IPS-NIHi7 (cell line): ENCODE measurements around the gene ANO7.
"Not testable (repeated sequence)": the region's sequence is repeated elsewhere in the genome, so short reads cannot be mapped to it uniquely, and the experiment has no call there.

Experiments used
- DNase-seq: peaks from one replicate; pipeline ENCODE4 v3.0.0; 2012; ENCODE audit warnings: mixed read lengths; ENCODE audit errors: extremely low spot score

Gene ANO7

DNA sequence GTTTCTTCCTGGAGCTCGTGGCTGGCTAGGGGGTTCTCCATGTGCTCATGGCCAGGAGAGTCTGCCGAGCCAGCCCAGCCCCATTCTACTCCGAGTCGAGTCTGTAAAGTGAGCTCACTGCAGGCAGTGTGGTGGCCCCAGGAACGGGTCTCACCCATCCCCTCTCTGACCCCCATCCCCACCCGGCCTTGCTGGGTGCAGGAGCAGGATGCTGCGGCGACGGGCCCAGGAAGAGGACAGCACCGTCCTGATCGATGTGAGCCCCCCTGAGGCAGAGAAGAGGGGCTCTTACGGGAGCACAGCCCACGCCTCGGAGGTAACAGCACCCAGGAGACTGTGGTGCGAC, 1.4 kb downstream of the ANO7 start:
- DNase-seq: no peak

DNA sequence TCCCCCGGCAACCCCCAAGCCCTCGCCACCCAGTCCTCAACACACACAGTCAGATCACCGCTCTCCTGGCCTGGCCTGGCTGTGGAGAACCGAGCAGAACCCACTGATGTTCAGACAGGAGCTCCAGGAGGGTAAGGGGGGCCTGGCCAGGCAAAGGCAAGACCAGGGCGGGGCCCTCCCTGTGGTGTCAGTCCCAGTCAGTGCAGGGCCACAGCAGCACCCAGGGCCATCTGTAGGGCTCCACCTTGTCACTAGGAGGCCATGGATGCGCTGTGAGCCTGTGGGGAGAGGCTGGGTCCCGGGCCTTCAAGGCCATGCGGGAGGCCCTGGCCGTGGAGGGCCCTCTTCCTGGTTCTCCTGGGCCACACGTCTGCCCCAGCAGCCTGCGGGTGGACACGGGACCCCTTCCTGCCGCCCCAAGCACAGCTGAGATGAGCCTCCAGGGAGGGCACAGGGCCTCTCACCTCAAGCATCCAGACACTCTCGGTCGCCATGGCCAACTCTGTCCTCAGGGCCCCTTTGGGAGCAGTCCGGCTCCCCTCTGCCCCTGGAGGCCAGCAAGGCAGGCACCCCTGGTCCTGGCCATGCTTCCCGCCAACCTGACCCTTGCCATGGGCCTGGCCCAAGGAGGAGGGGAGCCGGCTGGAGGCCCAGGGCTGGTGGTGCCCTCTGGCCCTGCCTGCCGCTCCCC, 2.0 kb downstream of the ANO7 start:
- no peak for DNase-seq

DNA sequence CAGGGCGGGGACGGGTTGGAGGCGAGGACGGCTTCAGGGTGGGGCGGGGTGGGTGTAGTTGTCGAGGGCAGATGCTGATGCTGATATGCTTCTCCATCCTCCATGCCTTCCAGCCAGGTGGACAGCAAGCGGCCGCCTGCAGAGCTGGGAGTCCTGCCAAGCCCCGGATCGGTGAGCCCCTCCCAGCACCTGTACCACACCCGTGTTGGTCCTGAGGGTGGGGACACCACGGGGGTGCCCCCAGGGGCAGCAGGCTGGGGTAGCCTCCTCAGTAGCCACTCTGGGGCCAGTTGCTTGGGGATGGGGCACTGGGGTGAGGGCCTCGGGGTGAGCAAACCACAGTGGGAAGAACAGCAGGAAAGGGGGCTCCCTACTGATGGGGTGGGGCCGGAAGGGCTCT, 2.6 kb downstream of the ANO7 start:
- no peak for DNase-seq

DNA sequence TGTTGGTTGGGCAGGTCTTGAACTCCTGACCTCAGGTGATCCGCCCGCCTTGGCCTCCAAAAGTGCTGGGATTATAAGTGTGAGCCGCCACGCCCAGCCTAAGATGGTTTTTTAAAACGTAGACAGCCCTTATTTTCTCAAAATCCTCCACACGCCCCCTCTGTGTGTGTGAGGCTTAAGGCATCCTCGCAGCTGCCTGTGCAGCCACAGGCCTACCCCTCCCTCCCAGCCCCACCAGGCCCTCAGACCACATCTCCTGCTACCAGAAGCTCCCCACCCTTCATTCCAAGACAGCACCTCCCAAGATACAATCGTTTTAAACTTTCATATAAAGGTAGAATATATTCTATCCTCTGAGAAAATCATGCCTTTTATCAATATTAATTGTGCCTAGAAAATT, 4.8 kb downstream of the ANO7 start:
- no peak for DNase-seq

DNA sequence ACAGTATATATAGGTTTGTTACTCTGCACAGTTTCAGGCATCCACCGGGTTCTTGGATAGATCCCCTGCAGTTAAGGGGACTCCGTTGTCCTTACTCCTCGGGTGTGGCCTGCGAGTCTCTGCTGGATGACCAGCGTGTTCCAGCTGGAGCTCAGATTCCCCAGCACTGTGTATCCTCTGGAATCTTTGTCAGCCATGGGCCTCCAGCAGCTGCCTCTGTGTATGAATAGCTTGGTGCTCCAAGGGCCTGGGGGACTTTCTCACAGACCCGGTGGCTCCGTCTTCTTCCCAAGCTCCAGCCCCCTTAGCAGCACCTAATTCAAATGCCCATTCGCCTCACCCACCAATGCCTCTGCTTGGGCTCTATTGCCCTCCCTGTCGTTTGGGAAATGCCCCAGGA, 6.3 kb downstream of the ANO7 start:
- DNase-seq: no peak

DNA sequence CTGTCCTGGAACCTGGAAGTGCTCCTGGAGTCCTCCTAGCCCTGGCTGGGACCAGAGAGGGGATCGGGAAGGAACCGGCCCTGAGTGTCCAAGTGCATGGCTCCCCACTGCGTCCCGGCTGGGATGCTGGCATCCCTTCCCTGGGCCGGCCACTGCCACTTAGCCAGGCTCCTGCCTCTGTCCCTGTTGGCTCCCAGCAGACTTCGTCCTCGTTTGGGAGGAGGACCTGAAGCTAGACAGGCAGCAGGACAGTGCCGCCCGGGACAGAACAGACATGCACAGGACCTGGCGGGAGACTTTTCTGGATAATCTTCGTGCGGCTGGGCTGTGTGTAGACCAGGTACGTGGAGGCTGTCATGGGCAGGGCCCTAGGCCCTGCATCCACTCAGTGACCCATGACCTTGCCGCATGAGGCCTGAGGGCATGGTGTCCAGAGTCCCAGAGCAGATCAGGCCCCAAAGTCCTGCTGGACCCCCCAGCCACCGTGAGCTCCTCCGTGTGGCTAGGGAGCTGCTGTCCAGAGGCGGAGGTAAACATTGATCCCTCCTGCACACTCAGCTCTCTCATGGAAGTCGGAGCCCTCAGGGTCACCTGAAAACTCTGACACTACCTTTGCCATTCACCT, 7.1 kb downstream of the ANO7 start:
- no peak for DNase-seq

DNA sequence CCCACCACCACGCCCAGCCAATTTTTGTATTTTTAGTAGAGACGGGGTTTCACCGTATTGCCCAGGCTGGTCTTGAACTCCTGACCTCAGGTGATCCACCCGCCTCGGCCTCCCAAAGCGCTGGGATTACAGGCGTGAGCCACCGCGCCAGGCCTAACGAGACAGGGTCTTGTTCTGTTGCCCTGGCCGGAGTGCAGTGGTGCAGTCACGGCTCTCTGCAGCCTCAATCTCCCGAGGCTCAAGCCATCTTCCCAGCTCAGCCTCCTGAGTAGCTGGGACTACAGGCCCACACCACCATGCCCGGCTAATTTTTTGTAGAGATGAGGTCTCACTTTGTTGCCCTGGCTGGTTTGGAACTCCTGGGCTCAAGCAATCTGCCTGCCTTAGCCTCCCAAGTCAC, 8.8 kb downstream of the ANO7 start:
- DNase-seq: not testable (repeated sequence)

DNA sequence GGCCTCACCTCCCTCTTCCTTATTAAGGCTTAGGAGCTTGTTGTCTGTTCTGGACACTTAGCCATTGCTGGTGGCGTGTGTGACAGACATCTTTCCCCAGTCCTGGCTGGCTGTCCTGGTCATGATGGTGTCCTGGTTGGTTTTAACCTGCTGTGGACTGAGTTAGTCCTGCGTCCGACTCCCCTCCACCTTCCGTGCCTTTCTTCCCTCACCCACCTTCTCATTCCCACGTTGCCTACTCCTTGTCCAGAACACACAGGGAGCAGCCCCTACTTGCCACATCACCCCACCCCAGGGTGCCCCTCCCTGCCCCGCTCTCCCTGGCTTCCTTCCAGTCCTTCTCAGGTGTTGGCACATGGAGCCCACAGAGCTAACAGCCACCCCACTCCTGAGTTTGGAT, 9.5 kb downstream of the ANO7 start:
- no peak for DNase-seq

DNA sequence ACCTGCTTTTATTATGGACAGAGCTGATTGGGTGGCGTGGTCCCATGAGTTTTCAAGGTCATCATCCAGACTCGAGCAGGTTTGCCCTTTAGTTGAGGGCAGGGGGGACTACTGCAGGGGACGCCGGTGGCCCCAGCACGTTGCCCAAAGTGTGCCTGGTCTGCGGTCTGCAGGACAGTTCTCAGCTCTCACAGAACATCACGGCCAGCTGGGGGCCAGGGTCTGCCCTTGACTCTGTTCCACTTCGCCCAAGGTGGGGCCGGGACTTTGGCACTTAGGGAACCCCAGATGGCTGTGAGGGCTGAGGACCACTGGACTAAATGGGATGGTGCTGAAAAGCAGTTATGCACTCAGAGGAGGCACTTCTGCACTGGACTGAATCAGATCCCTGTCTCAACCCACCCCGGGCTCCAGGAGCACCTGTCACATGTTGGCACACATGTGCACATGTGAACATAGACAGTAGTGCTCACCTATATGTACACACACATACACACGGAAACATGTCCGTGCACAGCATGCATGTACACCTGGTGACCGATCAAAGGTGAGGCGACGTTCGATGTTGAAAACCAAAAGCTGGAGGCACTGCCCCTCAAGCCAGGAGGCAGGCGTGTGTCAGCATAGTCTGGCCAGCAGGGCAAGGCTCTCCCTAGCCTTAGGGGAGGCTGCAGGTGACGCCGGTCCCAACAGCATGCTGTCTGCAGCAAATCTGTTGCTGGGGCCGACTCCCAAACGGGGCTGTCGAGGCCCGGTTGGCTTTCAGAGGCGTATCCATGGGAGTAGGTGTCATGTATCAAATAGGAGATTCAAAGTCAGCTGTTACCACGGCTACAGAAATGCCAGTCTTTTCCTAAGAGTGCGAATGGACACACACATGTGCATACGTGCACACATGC, 10.2 kb downstream of the ANO7 start:
- DNase-seq: no peak

DNA sequence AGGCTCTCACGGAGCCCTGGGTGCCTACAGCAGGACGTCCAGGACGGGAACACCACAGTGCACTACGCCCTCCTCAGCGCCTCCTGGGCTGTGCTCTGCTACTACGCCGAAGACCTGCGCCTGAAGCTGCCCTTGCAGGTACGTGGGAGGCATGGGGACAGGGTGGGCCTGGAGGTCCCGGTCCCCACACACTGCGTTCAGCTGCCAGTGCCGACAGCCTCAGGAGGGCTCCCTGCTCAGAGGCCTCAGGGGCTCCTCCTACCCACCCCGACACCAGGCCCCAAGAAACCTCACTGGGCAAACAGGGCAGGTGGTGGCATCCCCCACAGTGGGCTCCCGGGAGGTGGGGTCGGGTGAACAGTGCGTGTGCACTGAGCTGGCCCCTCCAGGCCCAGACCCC, 10.8 kb downstream of the ANO7 start:
- no peak for DNase-seq

DNA sequence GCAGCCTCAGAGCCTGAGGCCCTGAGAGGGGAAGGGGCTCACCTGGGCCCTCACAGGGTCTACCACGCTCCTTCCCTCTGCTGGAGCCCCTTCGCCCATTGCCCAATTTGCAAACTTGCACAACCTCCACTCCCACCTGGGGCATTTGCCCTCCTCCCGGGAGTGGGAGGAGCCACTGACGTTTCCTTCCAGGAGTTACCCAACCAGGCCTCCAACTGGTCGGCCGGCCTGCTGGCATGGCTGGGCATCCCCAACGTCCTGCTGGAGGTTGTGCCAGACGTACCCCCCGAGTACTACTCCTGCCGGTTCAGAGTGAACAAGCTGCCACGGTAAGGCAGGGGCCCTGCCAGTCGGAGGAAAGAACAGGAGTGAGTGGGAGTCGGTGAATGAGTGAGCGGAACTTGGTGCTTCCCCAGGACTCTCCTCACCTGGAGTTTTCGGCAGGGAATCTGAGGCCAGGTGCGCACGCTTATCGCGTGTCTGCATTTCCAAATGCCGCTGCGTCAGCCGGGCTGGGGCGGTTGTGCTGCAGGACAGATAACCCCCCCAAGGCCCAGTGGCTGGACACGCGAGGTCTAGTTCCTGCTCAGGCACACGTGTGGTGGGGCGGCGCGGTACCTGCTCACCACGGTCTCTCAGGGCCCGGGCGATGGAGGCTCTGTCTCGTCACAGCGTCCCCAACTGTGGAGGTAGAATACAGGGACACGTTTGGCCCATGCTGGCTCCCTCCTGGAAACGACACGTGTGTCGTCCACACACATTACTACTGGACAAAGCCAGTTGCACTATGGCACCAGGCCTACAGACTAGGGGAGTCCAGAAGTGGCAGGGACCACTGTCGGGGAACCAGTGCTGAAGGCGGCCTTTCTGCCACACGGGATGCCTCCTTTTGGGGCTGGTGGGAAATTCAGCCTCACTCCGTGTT, 11.7 kb downstream of the ANO7 start:
- DNase-seq: no peak

DNA sequence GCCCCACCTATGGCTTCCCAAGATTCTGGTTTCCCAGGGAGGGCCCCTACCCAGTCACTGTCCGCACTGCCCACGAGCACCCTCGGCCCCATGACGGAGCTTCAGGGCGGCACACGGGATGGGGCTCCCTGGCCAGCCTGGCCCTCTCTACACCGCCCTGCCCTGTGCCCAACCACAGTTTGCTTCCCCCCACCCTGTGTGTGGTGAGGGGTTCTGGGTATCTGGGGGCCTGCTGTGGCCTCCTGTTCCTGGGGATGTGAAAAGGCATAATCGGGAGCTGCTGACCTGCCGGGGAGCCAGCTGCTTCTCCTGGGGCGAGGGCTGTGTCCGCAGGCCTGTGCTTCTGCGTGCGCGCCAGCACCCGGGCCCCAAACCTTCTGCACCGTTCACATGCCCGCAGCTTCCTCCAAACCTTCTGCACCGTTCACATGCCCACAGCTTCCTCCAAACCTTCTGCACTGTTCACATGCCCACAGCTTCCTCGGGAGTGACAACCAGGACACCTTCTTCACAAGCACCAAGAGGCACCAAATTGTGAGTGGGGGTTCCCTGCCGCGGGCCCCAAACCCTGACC, 12.4 kb downstream of the ANO7 start:
- no peak for DNase-seq

DNA sequence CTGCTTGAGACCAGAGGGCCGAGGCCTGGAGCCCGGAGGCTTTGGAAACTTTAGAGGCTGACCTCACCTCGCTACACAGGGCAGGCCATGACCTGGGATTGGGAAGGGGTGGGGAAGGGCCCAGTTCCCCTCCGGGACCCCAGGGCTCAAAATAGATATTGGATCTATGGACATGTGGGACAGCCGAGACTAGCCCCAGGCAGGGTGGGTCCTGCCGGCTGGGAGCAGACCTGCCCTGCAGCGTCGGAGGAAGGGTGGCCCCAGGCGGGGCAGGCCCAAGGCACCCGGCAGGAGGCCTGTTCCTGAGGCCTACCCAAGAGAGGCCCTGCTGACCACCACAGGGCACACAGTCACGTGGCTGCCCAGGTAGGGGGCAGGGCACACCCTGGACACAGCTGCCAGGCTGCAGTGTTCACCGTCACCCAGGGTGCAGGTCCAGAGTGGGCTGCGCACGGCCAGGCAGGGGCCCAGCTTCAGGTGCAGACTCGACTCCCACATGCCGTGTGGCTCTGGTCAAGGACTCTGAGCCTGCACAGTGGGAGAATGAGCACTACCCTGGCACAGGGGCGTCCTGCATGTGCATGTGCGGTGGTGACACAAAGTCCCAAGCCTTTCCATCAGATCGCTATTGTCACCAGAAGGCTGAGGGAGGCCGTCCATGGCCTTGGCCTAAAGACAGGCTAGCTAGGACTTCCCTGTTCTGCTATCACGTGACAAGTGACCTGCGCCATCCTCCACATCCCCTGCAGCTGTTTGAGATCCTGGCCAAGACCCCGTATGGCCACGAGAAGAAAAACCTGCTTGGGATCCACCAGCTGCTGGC, 13.2 kb downstream of the ANO7 start:
- DNase-seq: no peak

DNA sequence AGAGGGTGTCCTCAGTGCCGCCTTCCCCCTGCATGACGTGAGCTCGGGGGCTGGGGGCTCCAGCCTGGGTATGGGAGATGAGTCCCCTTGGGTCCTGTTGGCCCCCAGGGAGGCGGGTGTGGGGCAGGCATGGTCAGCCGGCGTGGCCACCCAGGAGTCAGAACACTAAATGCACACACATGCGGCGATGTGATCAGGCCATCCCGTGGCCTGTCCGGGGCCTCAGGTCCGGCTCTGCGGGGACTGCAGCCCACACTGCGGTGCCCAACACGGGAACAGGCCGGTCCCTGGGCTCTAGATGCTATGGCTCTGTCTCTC, 13.8 kb downstream of the ANO7 start:
- no peak for DNase-seq

DNA sequence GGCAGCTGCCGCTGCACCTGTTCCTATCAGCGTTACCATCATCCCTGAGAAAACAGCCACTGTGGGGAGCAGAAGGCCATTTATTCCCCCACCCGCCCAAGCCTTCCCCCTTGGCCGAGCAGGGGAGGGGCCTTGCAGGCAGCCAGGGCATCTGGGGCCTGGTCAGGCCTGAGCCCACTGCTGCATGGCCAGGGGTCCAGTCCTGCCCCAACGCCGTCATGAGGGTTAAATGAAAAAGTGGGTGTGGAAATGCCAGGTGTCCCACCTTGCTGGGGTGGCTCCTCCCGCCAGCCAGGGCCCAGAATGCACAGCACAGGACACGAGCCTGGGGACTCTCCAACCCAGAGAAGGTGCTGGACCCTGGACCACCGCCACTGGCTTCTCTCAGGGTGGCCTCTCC, 14.2 kb downstream of the ANO7 start:
- no peak for DNase-seq

DNA sequence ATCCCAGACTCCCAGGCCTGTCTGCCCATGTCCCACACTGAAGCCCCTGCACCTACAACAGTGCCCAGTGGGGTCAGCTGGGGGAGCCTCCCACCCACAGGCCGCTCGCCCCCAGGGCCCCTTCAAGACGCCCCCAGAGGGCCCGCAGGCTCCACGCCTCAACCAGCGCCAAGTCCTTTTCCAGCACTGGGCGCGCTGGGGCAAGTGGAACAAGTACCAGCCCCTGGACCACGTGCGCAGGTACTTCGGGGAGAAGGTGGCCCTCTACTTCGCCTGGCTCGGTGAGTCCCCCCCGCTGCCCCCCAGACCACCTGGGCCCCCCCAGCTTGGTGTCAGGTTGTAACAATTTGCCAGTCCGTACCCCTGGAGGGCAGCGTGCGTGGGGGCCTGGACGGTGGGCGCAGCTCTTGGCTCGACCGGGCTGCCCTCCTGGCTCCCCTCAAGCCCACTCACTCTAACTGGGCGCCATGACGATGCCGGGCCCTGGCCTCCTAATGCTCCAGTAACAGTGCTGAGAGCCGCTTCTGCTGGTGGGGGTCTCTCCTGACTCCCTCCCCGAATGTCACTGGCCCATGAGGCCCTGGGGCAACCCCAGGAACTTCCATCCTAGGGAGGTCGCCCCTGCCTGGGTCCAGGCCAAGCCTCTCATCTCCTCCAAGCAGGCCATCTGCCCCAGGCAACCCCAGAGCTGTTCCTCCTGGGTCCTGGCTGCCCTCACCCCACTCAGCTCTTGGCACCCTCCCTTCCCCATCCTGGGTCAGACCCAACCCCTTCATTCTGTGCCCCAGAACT, 14.9 kb downstream of the ANO7 start:
- no peak for DNase-seq

DNA sequence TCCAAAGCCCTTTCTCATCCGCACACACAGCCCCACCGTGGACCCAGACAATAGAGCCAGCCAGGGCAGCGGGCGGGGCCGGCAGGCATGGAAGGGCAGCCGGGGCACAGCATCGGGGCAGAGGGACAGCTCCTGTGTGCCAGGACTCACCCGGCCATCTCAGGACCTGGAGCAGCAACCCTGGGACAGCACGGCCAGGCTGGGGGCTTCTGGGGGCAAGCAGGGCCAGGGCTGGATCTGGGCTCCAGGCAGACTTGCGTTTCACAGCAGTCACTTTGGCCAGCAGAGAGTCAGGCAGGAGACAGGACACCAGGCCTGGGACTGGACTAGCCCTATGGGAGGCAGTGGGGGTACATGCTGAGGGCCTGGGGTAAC, 15.5 kb downstream of the ANO7 start:
- DNase-seq: no peak

DNA sequence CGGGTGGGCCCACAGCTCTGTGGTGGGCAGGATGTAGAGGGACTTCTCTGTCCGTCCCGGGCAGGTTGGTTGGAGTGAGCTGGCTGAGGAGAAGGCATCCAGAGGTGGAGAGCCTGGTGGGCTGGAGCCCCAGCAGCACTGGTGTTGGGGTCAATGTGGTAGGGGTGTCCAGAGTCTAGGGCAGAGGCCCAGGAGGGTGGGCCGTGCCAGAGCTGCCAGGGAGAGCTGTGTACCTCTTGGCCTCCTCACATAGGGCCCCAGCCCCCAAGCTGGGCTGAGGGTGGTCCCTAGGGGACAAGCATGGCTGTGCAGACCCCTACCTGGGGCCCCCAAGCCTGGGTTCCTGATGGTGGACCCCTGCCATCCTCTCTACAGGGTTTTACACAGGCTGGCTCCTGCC, 16.0 kb downstream of the ANO7 start:
- no peak for DNase-seq

DNA sequence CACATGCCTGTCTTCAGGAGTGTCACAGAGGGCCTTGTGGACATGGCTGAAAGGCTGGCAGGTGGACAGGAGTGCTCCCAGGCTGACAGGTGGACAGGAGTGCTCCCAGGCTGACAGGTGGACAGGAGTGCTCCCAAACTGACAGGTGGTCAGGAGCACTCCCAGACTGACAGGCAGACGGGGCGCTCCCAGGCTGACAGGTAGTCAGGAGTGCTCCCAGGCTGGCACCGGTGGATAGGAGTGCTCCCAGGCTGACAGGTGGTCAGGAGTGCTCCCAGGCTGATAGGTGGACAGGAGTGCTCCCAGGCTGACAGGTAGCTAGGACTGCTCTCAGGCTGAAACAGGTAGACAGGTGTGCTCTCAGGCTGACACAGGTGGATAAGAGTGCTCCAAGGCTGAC, 16.6 kb downstream of the ANO7 start:
- no peak for DNase-seq

DNA sequence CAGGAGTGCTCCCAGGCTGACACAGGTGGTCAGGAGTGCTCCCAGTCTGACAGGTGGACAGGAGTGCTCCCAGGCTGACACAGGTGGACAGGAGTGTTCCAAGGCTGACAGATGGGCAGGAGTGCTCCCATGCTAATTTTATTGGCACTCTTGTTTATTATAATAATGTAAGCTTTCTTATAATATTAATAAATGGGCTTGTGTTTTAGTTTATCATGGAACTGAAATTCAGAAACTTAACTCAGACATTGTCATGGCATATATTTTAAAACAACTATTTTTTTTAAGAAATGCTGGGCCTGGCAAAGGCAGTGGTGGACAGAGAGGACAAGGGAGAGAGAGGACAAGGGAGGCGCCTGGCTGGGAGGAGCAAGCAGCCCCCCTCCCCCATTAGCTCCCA, 18.7 kb downstream of the ANO7 start:
- no peak for DNase-seq
